H1 (cell line): Measurements from ENCODE around the gene DNAJC16. TPM values are rescaled to one million over a fixed set of nuclear protein-coding genes. Genes with fewer than 3 reads are reported as not detected.

ENCODE experiments used
- polyA plus RNA-seq, 7 experiments: library from polyadenylated mRNA; depleted of rRNA in 3 of 7; stranded (reverse) in 5 of 7; unstranded in 2 of 7; fragments of >200 nt in 5 of 7; fragments of 200-250 nt in 2 of 7; gene quantifications; 1 replicate in 5 of 7; 2 replicates in 1 of 7; 4 replicates in 1 of 7; pipeline versions ENCODE4 v1.2.1 to v1.2.3, GENCODE V29; 2011 to 2013; ENCODE audit warnings: missing spikeins in 2 of 7, mixed read lengths in 2 of 7
- total RNA-seq: library from RNA; stranded (reverse); fragmentation: NEBNext Ultra II Directional; extraction: Animal tissue kit (Norgen Biotek cat#: 25700); gene quantifications from 2 replicates; pipeline ENCODE4 v1.2.1, GENCODE V29; 2021
- TF ChIP-seq, protein P1 (sequence below): fragments of 300-600 bp; sonication (generic); IDR thresholded peaks from 2 replicates; pipeline ENCODE4 v1.7.1; 2012; ENCODE audit warnings: low read length, moderate library complexity, mild to moderate bottlenecking, inconsistent platforms; ENCODE audit not compliant: insufficient replicate concordance

The DNAJC16 gene
- total and polyA plus RNA-seq, 2 of the 8 experiments (the other 6 are each of a cell fraction or from before 2014, with no cell fraction given): 7.9 to 23.3 TPM

DNA sequence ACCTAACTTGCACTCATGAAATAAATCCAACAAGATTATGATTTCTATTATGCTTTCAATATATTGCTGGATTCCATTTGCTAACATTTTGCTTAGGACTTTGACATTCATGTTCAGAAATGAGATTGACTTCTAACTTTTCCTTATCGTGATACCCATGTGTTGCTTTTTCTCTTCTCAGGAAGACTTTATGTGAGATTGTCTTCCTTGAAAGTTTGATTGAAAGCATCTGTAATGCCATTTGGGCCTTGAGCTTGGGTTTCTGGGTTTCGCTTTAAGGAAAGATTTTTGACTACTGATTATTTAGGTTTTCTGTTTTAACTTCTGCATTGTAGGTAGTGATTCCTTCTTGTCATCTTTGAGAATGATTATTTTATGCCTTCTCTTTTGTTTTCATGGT is 30.4 kb downstream of the DNAJC16 start (continued):
- TF ChIP-seq, protein P1, sequence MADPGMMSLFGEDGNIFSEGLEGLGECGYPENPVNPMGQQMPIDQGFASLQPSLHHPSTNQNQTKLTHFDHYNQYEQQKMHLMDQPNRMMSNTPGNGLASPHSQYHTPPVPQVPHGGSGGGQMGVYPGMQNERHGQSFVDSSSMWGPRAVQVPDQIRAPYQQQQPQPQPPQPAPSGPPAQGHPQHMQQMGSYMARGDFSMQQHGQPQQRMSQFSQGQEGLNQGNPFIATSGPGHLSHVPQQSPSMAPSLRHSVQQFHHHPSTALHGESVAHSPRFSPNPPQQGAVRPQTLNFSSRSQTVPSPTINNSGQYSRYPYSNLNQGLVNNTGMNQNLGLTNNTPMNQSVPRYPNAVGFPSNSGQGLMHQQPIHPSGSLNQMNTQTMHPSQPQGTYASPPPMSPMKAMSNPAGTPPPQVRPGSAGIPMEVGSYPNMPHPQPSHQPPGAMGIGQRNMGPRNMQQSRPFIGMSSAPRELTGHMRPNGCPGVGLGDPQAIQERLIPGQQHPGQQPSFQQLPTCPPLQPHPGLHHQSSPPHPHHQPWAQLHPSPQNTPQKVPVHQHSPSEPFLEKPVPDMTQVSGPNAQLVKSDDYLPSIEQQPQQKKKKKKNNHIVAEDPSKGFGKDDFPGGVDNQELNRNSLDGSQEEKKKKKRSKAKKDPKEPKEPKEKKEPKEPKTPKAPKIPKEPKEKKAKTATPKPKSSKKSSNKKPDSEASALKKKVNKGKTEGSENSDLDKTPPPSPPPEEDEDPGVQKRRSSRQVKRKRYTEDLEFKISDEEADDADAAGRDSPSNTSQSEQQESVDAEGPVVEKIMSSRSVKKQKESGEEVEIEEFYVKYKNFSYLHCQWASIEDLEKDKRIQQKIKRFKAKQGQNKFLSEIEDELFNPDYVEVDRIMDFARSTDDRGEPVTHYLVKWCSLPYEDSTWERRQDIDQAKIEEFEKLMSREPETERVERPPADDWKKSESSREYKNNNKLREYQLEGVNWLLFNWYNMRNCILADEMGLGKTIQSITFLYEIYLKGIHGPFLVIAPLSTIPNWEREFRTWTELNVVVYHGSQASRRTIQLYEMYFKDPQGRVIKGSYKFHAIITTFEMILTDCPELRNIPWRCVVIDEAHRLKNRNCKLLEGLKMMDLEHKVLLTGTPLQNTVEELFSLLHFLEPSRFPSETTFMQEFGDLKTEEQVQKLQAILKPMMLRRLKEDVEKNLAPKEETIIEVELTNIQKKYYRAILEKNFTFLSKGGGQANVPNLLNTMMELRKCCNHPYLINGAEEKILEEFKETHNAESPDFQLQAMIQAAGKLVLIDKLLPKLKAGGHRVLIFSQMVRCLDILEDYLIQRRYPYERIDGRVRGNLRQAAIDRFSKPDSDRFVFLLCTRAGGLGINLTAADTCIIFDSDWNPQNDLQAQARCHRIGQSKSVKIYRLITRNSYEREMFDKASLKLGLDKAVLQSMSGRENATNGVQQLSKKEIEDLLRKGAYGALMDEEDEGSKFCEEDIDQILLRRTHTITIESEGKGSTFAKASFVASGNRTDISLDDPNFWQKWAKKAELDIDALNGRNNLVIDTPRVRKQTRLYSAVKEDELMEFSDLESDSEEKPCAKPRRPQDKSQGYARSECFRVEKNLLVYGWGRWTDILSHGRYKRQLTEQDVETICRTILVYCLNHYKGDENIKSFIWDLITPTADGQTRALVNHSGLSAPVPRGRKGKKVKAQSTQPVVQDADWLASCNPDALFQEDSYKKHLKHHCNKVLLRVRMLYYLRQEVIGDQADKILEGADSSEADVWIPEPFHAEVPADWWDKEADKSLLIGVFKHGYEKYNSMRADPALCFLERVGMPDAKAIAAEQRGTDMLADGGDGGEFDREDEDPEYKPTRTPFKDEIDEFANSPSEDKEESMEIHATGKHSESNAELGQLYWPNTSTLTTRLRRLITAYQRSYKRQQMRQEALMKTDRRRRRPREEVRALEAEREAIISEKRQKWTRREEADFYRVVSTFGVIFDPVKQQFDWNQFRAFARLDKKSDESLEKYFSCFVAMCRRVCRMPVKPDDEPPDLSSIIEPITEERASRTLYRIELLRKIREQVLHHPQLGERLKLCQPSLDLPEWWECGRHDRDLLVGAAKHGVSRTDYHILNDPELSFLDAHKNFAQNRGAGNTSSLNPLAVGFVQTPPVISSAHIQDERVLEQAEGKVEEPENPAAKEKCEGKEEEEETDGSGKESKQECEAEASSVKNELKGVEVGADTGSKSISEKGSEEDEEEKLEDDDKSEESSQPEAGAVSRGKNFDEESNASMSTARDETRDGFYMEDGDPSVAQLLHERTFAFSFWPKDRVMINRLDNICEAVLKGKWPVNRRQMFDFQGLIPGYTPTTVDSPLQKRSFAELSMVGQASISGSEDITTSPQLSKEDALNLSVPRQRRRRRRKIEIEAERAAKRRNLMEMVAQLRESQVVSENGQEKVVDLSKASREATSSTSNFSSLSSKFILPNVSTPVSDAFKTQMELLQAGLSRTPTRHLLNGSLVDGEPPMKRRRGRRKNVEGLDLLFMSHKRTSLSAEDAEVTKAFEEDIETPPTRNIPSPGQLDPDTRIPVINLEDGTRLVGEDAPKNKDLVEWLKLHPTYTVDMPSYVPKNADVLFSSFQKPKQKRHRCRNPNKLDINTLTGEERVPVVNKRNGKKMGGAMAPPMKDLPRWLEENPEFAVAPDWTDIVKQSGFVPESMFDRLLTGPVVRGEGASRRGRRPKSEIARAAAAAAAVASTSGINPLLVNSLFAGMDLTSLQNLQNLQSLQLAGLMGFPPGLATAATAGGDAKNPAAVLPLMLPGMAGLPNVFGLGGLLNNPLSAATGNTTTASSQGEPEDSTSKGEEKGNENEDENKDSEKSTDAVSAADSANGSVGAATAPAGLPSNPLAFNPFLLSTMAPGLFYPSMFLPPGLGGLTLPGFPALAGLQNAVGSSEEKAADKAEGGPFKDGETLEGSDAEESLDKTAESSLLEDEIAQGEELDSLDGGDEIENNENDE: no peak
